ENCODE measurements around the gene CSMD2.

The CSMD2 gene

GRCh38 chr1:33657833-33658232 is 507.2 kb downstream of the CSMD2 start:
- no peak for DNase-seq

GRCh38 chr1:33656467-33657005 is 508.5 kb downstream of the CSMD2 start:
- DNase-seq = no peak

GRCh38 chr1:33655496-33655895 is 509.5 kb downstream of the CSMD2 start:
- peak; percentile 64 for DNase-seq

- DNase-seq = no peak
Measured at GRCh38 chr1:33654267-33654834, 510.7 kb downstream of the CSMD2 start.

GRCh38 chr1:33653226-33653625 is 511.8 kb downstream of the CSMD2 start:
- no peak for DNase-seq

- DNase-seq = no peak
Measured at GRCh38 chr1:33650708-33651107, 514.3 kb downstream of the CSMD2 start.

GRCh38 chr1:33649759-33650158 is 515.3 kb downstream of the CSMD2 start:
- DNase-seq = no peak

GRCh38 chr1:33643216-33643615 is 521.8 kb downstream of the CSMD2 start:
- no peak for DNase-seq

GRCh38 chr1:33641104-33641830 is 523.8 kb downstream of the CSMD2 start:
- no peak for DNase-seq

GRCh38 chr1:33640114-33640660 is 524.8 kb downstream of the CSMD2 start:
- DNase-seq = no peak

- no peak for DNase-seq
Measured at GRCh38 chr1:33637846-33638440, 527.1 kb downstream of the CSMD2 start.

GRCh38 chr1:33636209-33636608 is 528.8 kb downstream of the CSMD2 start:
- no peak for DNase-seq

- DNase-seq = no peak
Measured at GRCh38 chr1:33635336-33636012, 529.6 kb downstream of the CSMD2 start.

GRCh38 chr1:33634806-33635205 is 530.2 kb downstream of the CSMD2 start:
- no peak for DNase-seq

- DNase-seq = no peak
Measured at GRCh38 chr1:33634143-33634542, 530.9 kb downstream of the CSMD2 start.

GRCh38 chr1:33633019-33633801 is 531.8 kb downstream of the CSMD2 start:
- DNase-seq = peak; percentile 42

GRCh38 chr1:33630686-33631085 is 534.3 kb downstream of the CSMD2 start:
- no peak for DNase-seq

- DNase-seq = no peak
Measured at GRCh38 chr1:33626801-33627200, 538.2 kb downstream of the CSMD2 start.

GRCh38 chr1:33624991-33625870 is 539.8 kb downstream of the CSMD2 start:
- DNase-seq = no peak

GRCh38 chr1:33624261-33624990 is 540.6 kb downstream of the CSMD2 start:
- DNase-seq = no peak

GRCh38 chr1:33623811-33624210 is 541.2 kb downstream of the CSMD2 start:
- no peak for DNase-seq

All from NCI-H2081 treated with DMSO at 0.1 percent for 48 hours (cell line).